Measurements from ENCODE around the gene MIER2.

DNA sequence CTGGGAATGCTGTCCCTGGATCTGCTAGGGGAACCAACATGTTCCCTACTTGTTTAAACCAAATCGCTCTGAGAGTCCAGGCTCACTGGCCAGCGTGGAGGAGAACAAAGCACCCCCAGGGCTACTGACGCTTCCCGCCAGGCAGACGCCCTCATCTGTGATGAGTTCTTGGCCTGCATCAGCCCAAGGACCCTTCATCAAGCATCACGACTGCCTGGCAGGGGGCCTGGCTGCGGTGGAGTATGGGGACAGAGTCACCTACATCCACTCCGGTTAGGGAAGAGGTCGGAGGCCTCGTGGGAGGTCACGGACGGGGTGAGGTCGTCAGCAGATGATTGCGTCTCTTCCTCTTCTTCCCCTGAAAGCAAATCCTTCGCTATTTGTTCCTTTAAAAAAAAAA lies 17.7 kb downstream of the MIER2 start:
- no peak for TF ChIP-seq POLR2A (IDR thresholded peaks at IDR 0.05)
- TF ChIP-seq, protein P1, sequence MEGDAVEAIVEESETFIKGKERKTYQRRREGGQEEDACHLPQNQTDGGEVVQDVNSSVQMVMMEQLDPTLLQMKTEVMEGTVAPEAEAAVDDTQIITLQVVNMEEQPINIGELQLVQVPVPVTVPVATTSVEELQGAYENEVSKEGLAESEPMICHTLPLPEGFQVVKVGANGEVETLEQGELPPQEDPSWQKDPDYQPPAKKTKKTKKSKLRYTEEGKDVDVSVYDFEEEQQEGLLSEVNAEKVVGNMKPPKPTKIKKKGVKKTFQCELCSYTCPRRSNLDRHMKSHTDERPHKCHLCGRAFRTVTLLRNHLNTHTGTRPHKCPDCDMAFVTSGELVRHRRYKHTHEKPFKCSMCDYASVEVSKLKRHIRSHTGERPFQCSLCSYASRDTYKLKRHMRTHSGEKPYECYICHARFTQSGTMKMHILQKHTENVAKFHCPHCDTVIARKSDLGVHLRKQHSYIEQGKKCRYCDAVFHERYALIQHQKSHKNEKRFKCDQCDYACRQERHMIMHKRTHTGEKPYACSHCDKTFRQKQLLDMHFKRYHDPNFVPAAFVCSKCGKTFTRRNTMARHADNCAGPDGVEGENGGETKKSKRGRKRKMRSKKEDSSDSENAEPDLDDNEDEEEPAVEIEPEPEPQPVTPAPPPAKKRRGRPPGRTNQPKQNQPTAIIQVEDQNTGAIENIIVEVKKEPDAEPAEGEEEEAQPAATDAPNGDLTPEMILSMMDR (IDR thresholded peaks at IDR 0.05), result no peak

Data from vagina (tissue), 2 donors.